Left renal pelvis (tissue), 4 donors: ENCODE measurements around the gene NPEPPS. TPM values are rescaled to one million over a fixed set of nuclear protein-coding genes. Genes with fewer than 3 reads are reported as not detected.

Source experiments
- DNase-seq, 4 donors: peaks; one replicate each; pipeline ENCODE4 v3.0.0-alpha.2; 2013; ENCODE audit warnings: low read depth in 4 of 4, low spot score in 3 of 4
- polyA plus RNA-seq, 4 donors: library from polyadenylated mRNA; unstranded; fragments of 120-200 nt; gene quantifications; one replicate each; pipeline ENCODE4 v1.2.1, GENCODE V29; 2013; ENCODE audit not compliant: insufficient read length in 4 of 4

The NPEPPS gene
- polyA plus RNA-seq, 4 donors: 130 to 184 (median 160) TPM

DNA sequence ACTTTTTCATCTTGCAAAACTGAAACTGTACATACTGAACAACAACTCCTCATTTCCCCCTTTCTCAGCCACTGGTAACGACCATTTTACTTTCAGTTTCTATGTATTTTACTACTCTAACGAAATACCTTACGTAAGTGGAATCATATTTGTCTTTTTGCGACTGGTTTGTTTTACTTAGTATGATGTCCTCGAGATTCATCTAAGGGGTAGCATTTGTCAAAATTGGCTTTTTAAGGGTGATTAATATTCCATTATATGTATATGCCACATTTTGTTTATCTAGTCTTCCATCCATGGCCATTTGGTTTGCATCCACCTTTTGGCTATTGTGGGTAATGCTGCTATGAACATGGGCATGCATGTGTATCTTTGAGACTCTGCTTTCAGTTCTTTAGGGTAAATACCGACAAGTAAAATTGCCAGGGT, 129.2 kb downstream of the NPEPPS start:
- no peak for DNase-seq

DNA sequence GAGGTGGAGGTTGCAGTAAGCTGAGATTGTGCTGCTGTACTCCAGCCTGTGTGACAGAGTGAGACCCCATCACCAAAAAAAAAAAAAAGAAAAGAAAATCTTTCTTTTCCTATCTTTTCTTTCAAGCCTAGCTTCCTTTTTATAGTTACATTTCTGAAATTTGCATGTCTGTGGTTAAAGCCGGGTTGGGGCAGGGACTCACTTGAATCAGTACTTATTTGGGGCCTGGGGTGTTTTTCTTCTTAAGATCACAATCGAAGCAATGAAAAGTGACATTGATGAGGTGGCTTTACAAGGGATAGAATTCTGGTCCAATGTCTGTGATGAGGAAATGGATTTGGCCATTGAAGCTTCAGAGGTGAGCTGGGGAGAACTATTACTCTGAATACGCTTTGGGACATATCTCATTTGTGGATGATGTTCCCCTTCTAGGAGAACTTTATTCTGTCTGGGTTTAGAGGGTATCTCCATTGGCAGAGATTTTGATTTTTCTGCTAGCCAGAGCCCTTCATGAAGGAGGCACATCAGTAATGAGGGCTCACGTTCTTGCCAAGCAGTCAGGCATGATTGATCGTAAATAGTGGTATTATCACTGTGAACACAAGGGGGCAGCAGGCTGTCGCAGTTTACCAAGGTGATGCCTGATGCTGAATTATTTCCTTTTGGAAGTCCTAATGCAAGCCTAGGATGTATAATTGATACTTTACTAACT, 133.2 kb downstream of the NPEPPS start:
- DNase-seq: peak in 3 of 4 donors; percentile 44 to 64 (median 54)

DNA sequence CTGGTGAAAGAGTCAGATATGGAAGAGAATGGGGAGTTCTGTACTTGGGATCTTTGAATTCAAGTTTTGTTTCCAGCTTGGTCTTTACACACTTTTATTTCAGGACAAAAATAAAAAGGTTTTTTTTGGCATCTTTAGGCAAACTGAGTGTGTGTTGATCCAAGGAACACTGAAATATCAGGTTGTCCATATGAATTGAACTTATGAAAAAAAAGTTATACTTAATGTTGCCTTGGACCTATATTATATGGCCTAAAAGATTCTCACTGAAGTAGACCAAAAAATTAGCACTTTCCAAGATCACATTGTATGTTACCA, 133.7 kb downstream of the NPEPPS start:
- DNase-seq: no peak

DNA sequence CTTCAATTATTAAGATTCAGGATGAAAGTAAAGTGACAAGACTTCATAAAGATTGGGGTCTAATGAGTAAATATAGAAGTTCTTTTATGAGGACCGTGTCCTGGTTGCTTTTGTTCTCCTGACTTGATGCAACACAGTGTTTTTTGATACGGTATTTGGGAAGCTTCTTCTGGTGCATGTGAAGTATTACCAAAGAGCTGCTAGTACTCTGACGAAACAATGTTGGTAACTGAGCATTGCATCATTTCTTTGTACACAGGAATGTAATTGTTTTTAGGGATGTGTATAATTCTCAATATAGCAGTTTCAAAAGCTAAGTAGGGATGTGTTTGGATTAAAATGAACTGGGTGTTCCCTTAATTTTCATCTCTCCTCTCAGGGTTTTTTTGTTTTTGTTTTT, 134.7 kb downstream of the NPEPPS start:
- no peak for DNase-seq

DNA sequence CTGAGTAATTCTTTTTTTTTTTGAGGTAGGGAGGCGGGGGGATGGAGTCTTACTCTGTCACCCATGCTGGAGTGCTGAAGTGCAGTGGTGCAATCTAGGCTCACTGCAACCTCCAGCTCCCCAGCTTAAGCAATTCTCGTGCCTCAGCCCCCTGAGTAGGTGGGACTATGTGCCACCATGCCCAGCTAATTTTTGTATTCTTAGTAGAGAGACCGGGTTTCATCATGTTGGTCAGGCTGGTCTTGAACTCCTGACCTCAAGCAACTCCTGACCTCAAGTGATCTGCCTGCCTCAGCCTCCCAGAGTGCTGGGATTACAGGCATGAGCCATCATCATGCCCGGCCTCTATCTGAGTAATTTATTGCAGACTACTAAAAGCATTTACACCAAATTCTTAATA, 138.2 kb downstream of the NPEPPS start:
- DNase-seq: no peak

DNA sequence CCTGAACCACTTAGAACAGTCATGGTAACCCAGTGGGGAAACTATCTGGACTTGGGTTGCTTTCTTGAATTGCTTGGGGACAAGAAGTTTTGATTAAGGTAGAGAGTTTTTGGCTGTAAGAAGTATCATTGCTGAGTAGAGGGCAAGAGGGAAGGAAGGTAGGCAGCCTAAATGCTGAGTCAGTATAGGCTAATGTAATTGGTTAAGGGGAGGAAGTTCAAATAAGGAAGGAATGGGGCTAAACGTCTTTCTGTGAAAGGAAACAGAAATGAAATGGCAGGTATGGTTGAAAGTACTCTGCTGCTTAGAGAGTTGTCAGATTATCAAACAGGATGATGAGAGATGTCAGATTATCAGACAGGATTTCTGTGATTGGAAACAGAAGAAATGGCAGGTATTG, 139.2 kb downstream of the NPEPPS start:
- DNase-seq: no peak

Other genes starting within 250 kb of the NPEPPS start
- 1 to 10 TPM; 4.6 to 9.3 (median 7.5) TPM for gene EFCAB13, start 207.2 kb upstream of the NPEPPS start, polyA plus RNA-seq
- gene KPNB1, start 118.8 kb downstream of the NPEPPS start, polyA plus RNA-seq: 100 to 1,000 TPM; 177 to 273 (median 248) TPM
- gene TBKBP1, start 163.1 kb downstream of the NPEPPS start, polyA plus RNA-seq: 10 to 100 TPM; 22.0 to 36.6 (median 25.9) TPM
- under 1 TPM; 0.07 to 0.26 (median 0.15) TPM for gene TBX21, start 202.1 kb downstream of the NPEPPS start, polyA plus RNA-seq